Ammon's horn (tissue), 1 donor: ENCODE measurements around the gene GPD1L.

Experiments used
- DNase-seq: peaks from one replicate; pipeline ENCODE4 v3.0.0-alpha.2; 2016; ENCODE audit warnings: low spot score

Gene GPD1L

GRCh38 chr3:32136703-32137102, 30.3 kb downstream of the GPD1L start:
- peak; percentile 54 for DNase-seq

- DNase-seq, result no peak
These were observed 31.4 kb downstream of the GPD1L start for GRCh38 chr3:32137870-32138269.

DNA sequence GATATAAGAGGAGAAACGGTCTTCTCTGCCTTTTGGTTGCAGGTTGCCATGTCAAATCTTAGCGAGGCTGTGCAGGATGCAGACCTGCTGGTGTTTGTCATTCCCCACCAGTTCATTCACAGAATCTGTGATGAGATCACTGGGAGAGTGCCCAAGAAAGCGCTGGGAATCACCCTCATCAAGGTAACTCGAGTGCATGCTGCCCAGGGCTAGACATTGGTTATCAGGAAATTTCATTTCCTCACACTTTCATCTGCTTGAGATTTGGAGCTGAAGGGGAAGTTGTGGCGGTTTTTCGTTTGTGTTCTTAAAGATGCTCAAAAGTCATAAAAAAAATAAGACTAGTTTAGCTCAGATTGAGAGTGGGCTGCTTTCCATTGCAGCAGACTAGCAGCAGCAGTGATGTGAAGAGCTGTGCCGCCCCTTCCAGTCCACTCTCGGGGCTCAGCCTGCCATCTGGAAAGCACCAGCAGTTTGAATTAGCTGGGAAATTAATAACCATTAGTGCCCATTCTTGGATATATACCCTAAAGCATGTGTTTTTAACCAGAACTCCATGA, 32.2 kb downstream of the GPD1L start:
- no peak for DNase-seq

GRCh38 chr3:32140943-32141342, 34.5 kb downstream of the GPD1L start:
- no peak for DNase-seq

DNA sequence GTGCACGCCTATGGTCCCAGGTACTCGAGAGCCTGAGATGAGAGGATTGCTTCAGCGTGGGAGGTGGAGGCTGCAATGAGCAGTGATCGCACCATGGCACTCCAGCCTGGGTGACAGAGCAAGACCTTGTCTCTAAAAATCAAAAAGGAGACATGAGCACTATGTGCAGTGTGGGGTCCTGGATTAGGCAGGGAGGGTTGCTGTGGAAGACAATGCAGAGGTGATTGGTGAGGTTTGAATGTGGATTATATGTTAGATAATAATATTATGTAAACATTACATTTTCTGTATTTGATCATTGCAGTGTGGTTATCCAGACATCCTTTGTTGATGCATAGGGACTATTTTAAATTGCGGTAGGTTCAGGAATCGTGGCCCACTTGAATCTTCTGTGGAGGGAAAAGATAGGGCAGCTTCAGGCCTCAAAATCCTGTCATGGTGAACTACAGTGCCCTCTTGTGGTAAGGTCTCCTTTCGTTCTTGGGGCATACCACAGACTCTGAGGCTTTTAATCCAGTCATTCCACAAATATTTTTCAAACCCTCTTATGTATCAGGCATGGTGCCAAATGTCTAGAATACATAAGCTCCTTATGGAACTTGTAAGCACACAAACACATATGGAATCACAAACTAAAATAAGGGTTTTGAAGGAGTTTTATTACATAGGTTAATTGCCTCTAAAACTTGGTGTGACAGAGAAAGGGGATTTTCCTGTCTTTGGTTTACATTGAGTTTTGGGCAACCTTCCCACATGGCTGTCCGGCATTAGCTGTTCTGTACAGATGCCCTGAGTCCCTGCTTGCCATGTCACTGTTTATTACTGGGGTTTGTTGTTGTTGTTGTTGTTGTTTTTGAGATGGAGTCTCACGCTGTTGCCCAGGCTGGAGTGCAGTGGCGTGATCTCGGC, 37.7 kb downstream of the GPD1L start:
- DNase-seq, result peak; percentile 86

- DNase-seq, result peak; percentile 78
These were observed 40.4 kb downstream of the GPD1L start for GRCh38 chr3:32146746-32147211.

DNA sequence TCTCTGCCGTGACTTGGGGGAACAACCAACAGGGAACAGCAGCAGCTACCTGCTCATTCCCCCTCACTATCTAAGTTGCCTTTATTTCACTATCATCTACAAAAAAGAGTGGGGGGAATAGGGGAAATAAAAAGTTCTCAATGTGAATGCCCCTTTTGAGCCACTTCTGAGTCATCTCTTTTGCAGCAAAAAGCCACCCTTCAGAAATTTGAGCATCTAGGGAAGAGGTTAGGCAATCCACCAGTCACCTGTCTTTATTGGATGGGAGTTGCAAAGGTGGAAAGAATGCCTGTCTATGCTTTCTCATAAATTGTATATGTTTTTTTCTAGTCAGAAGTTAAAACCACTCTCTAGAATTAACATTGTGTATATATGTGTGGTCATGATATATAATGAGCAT, 41.1 kb downstream of the GPD1L start:
- DNase-seq, result no peak

GRCh38 chr3:32147933-32148332, 41.5 kb downstream of the GPD1L start:
- peak; percentile 65 for DNase-seq

DNA sequence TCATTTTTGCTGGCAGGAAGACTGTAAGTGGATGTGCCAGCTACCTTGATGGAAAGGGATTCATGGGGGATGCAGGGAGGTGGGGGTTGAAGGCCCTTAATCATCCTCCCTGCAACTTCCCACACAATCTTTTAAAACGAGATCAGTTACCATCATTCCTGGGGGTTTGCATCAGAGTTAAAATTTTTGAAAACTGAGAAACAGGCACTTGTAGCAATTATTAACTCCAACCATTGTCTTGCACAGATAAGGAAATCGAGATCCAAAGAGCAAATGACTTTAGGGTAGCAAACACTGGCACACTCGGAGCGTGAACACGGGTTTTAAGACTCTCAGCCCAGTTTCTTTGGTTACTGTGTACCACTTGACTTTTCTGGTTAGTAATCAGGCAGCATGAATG, 41.9 kb downstream of the GPD1L start:
- DNase-seq, result no peak

DNA sequence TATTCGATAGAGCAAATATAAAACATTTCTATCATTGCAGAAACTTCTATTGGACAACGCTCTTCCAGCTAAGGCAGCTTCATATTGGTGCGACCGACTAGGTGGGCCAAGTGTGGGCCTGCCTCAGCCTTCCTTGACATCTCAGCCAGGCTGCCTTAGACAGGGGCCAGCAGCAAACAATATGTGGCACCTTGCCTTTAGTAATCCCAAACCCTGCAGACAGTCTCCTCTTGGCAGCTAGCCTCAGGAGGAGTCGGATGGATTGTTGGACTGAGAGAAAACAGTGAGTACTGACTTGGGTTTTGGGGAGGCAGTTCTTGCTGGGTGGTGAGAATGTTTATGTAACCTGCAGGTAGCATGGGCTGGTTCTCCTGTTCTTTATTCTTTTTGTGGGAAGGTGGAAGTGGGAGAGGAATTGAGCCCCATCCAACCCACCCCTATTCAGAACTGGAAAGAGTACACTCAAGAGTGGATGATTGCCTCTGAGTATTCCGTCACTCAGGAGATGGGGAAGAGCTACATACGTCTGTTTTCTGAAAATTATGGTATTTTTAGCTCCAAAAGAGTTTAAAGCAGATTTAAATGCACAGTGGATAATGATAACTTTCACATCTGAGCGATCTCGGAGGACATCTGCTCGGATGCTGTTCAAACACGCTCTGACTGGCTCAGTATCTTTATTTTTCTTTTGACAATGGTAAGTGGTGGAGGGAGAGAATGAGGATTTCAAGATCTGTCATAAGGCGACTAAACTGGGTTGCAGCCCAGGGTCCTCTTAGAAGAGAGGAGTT, 47.2 kb downstream of the GPD1L start:
- no peak for DNase-seq

GRCh38 chr3:32154205-32154579, 47.8 kb downstream of the GPD1L start:
- no peak for DNase-seq

- DNase-seq, result no peak
These were observed 48.7 kb downstream of the GPD1L start for GRCh38 chr3:32155117-32155516.

DNA sequence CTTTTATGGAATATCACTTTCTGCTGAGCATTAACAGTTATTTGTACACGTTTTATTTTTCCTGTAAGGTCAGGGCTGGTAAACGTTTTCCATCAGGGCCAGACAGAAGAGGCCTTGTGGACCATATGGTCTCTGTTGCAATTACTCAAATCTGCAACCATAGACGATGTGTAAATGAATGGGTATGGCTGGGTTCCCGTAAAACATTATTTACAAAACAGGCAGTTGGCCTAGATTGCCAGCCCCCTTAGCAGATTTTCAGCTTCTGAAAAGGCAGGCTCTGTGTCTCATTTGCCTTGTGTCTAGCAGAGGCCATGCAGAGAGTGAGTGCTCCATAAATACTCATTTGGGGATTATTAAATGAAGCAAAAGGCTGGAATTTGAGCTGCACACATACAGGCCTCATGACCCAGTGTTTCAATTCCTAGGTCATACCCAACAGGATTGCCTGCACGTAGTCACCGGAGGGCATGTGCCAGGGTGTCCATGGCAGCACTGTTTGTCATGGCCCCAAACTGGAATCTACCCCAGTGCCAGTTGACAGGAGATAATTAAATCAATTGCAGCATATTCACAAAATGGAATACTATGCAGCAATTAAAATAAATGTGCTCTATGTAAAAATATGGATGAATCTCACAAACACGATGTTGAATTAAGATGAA, 51.3 kb downstream of the GPD1L start:
- DNase-seq, result peak; percentile 54

DNA sequence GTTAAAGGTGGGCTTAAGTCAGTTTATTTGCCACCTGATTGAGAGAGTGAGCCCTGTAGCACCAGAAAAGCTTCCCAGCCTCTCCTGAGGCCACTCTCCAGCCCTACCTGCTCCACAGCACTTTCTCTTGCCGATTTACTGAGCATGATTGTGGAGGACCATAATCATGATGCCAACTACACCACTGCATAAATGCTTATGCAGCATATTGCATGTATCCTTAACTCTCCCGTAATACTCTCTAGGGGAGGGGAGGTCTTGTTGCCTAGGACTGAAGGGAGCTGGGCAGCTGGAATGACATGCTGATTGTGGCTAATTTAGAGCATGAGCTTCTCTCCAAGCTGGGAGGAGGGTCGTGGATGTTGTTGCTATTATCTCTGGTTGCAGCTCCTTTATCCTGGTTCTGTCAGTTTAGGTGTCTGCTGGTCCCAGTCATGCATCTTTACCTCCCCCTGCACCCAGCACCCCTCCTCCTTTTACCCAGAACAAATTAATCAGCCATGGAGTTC, 54.3 kb downstream of the GPD1L start:
- DNase-seq, result no peak

DNA sequence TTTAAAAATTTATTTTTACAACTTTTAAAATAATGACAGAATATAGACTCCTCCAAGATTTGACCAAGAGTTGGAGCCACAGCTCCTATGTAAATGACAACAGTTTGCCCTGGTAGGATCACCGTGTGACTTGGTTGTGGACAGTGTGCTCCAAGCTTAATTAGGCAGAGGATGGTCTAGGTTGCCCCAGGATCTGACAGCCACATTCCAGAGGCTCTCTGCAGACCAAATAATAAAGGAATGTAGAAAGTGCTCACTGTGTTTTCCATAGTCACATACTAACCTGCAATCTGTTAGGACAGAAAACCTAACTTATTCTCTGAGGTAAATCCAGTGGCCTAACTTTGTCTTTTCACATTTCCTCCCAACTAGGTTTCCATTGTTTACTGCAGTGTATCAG, 59.0 kb downstream of the GPD1L start:
- no peak for DNase-seq

- DNase-seq, result no peak
These were observed 60.2 kb downstream of the GPD1L start for GRCh38 chr3:32166654-32167053.

DNA sequence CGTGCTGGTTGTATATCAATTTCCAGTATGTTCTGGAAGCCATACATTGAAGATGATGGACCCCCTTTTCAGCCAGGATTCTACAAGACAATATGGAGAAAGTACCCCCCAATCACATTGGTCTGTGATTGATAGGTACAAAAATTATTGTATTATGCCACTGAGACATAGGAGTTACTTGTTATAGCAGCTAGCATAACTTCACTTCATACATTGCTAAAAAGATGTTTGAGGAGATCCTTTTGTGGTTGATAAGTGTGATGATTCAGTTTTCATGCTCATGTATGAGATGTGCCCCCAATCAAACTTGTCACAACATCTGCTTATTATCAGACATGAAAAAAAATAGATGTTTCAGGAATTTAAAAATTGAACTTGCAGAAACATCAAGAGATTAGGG, 66.0 kb downstream of the GPD1L start:
- no peak for DNase-seq

GRCh38 chr3:32175607-32176197, 69.3 kb downstream of the GPD1L start:
- DNase-seq, result peak; percentile 29

- DNase-seq, result no peak
These were observed 70.7 kb downstream of the GPD1L start for GRCh38 chr3:32176989-32177701.

- DNase-seq, result peak; percentile 24
These were observed 71.3 kb downstream of the GPD1L start for GRCh38 chr3:32177702-32178198.
